ENCODE data around the gene GZMM. TPM values are rescaled to one million over a fixed set of nuclear protein-coding genes. Genes with fewer than 3 reads are reported as not detected.

The GZMM gene
- total RNA-seq, 4 donors from 2014 or later, result 2.5 TPM; not detected in 3

DNA sequence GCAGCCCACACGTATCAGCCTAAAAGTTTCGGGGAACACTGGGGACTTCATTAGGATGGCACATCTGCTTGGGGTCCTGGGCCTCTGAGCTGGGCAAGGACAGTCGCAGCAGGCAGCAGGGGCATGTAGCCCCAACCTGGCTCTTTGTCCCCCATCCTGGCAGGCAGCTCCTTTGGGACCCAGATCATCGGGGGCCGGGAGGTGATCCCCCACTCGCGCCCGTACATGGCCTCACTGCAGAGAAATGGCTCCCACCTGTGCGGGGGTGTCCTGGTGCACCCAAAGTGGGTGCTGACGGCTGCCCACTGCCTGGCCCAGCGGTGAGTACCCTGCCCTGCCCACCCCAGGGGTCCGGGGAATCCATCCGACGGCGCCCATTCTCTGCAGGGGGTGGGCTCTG lies 3.3 kb downstream of the GZMM start:
- no peak for DNase-seq (ENCODE audit: low spot score in 2 of 2)
- Histone ChIP-seq H3K4me1 (peaks cover 0 to 7% (median 0%) of the 10 kb centered on the region in 4 donors), H3K36me3 (peaks cover 0 to 13% (median 0%) of the 10 kb centered on the region in 3 donors), H3K27ac (no peak overlapping the region), H3K9me3 (no peaks in the 10 kb centered on the region), H3K4me3 (no peak overlapping the region), H3K27me3 (no peaks in the 10 kb centered on the region)
- 83 to 90% methylated on average over 11 to 13 of the region's 15 CpGs for WGBS, 2 donors
- TF ChIP-seq POLR2A (IDR thresholded peaks at IDR 0.05) (no peak), EP300 (IDR thresholded peaks at IDR 0.05) (no peak)
- TF ChIP-seq, protein P1, sequence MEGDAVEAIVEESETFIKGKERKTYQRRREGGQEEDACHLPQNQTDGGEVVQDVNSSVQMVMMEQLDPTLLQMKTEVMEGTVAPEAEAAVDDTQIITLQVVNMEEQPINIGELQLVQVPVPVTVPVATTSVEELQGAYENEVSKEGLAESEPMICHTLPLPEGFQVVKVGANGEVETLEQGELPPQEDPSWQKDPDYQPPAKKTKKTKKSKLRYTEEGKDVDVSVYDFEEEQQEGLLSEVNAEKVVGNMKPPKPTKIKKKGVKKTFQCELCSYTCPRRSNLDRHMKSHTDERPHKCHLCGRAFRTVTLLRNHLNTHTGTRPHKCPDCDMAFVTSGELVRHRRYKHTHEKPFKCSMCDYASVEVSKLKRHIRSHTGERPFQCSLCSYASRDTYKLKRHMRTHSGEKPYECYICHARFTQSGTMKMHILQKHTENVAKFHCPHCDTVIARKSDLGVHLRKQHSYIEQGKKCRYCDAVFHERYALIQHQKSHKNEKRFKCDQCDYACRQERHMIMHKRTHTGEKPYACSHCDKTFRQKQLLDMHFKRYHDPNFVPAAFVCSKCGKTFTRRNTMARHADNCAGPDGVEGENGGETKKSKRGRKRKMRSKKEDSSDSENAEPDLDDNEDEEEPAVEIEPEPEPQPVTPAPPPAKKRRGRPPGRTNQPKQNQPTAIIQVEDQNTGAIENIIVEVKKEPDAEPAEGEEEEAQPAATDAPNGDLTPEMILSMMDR (IDR thresholded peaks at IDR 0.05), result no peak

DNA sequence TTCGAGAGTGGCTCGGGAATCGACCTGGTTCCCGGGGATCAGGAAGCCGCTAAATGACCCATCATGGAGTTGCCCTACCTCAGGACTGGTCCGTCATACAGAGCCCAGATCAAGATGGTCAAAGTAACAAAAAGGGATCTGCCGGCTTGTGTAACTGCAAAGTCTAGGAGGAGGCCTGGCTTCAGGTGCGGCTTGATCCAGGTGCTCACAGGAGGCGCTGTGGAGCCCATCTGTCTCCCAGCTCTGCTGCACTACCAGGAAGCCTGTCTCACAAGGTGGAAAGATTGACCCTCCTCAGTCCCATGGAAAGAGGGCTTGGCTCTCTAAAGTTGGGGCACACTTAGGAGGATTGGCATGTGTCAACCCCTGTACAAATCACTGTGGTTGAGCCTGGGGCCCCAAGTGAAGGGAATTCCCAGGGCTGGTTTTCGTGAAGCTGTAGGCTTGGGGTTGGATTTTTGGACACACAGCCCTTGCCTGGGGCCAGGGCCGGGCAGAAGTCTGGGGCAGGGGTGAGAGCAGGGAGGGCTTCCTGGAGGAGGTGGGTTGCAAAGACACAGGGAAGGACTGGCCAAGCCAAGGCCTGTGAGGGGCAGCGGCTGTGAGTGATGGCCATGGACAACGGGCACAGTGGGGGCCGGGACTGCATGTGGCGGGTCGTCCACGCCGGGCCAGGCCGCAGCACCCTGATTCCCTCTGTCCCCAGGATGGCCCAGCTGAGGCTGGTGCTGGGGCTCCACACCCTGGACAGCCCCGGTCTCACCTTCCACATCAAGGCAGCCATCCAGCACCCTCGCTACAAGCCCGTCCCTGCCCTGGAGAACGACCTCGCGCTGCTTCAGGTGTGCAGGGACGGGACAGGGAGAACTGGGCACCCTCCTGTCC lies 4.2 kb downstream of the GZMM start:
- no peak for DNase-seq (ENCODE audit: low spot score in 2 of 2)
- Histone ChIP-seq H3K4me3 (no peak overlapping the region), H3K9me3 (no peaks in the 10 kb centered on the region), H3K36me3 (peaks cover 0 to 4% (median 0%) of the 10 kb centered on the region in 3 donors), H3K27me3 (no peaks in the 10 kb centered on the region), H3K27ac (no peak overlapping the region), H3K4me1 (peaks cover 0 to 7% (median 0%) of the 10 kb centered on the region in 4 donors)
- TF ChIP-seq, protein P1 (IDR thresholded peaks at IDR 0.05), result no peak
- TF ChIP-seq EP300 (IDR thresholded peaks at IDR 0.05) (no peak), POLR2A (IDR thresholded peaks at IDR 0.05) (no peak)
- WGBS, 2 donors, result 82 to 86% methylated on average over 18 to 26 of the region's 26 CpGs

DNA sequence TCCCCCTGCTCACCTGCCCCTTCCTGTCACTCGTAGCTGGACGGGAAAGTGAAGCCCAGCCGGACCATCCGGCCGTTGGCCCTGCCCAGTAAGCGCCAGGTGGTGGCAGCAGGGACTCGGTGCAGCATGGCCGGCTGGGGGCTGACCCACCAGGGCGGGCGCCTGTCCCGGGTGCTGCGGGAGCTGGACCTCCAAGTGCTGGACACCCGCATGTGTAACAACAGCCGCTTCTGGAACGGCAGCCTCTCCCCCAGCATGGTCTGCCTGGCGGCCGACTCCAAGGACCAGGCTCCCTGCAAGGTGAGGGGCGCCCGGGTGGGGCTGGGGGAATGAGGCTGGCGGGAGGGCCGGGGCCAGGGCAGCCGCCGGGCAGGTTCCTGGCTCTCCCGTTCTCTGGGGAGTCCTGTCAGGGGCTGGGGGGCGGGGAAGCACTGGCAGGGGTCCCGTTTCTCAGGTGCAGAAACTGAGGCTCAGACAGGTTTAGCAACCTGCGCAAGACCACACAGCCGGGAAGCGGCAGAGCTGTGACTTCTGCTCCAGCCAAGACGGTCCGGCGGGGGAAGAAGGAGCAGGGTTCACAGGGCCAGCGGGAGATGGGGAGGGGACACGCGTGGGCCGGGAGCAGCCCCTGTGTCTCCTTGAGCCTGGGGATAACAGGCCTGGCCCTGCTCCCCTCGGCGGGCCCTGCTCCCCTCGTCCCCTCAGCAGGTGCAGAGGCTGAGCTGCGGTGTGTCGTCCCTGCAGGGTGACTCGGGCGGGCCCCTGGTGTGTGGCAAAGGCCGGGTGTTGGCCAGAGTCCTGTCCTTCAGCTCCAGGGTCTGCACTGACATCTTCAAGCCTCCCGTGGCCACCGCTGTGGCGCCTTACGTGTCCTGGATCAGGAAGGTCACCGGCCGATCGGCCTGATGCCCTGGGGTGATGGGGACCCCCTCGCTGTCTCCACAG lies 5.3 kb downstream of the GZMM start:
- H3K36me3 ChIP-seq, result no peaks in the 10 kb centered on the region
- H3K9me3 ChIP-seq, result no peaks in the 10 kb centered on the region
- 75 to 80% methylated on average over 36 of the region's 52 CpGs for WGBS, 2 donors
- no peak overlapping the region for H3K27ac ChIP-seq
- no peak overlapping the region for H3K4me3 ChIP-seq
- no peaks in the 10 kb centered on the region for H3K27me3 ChIP-seq
- TF ChIP-seq, protein P1 (IDR thresholded peaks at IDR 0.05), result no peak
- no peak for TF ChIP-seq POLR2A (IDR thresholded peaks at IDR 0.05)
- no peak for TF ChIP-seq EP300 (IDR thresholded peaks at IDR 0.05)
- no peak for DNase-seq (ENCODE audit: low spot score in 2 of 2)
- peaks cover 0 to 7% (median 0%) of the 10 kb centered on the region in 4 donors for H3K4me1 ChIP-seq

DNA sequence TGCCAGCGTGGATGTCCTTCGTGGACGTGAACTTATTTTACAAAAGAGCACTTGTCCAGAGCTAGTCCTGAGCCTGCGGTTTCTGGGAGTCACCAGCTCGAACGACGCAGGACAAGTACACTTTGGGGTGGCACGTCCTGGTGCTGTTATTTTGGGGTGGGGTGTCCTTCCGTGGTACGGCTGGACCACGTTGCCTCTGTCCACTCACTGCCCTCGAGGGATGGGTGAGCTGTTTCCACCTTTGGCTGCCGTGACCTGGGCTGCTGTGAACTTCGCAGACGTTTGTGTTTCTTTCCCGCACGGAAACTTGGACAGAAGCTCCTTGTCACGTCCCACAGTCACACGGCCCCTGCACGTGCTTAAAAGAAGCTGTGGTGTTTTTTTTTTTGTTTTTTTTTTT lies 11.0 kb downstream of the GZMM start:
- no peaks in the 10 kb centered on the region for H3K36me3 ChIP-seq
- H3K27ac ChIP-seq, result no peak overlapping the region
- H3K4me3 ChIP-seq, result no peak overlapping the region
- TF ChIP-seq, protein P1 (IDR thresholded peaks at IDR 0.05), result no peak
- TF ChIP-seq EP300 (IDR thresholded peaks at IDR 0.05), result no peak
- no peak for TF ChIP-seq POLR2A (IDR thresholded peaks at IDR 0.05)
- DNase-seq (ENCODE audit: low spot score in 2 of 2), result no peak
- 64 to 77% methylated on average over 20 of the region's 20 CpGs for WGBS, 2 donors
- peaks cover 0 to 4% of the 10 kb centered on the region in 2 donors for H3K27me3 ChIP-seq
- peaks cover 0 to 16% (median 4%) of the 10 kb centered on the region in 4 donors for H3K4me1 ChIP-seq
- H3K9me3 ChIP-seq, result no peaks in the 10 kb centered on the region
